ENCODE data around the gene DEDD.
"Not testable (repeated sequence)": the region's sequence is repeated elsewhere in the genome, so short reads cannot be mapped to it uniquely, and the experiment has no call there.

The DEDD gene

GRCh38 chr1:161127649-161128048 is 4.8 kb downstream of the DEDD start:
- no peak for DNase-seq (ENCODE audit: low read depth, low spot score)

- no peak for DNase-seq (ENCODE audit: low read depth, low spot score)
Observed at GRCh38 chr1:161122967-161123366, 9.5 kb downstream of the DEDD start.

GRCh38 chr1:161121834-161122233 is 10.6 kb downstream of the DEDD start:
- DNase-seq (ENCODE audit: low read depth, low spot score) = no peak

- DNase-seq (ENCODE audit: low read depth, low spot score) = no peak
Observed at GRCh38 chr1:161121042-161121650, 11.3 kb downstream of the DEDD start.

GRCh38 chr1:161119092-161119903 is 13.2 kb downstream of the DEDD start:
- no peak for DNase-seq (ENCODE audit: low read depth, low spot score)

GRCh38 chr1:161117759-161118581 is 14.5 kb downstream of the DEDD start, which contains the start of the genes NIT1 and PFDN2:
NIT1 (plus strand) TSS chr1:161118105; CDS start chr1:161118177, 72 bp downstream.
PFDN2 (minus strand) TSS chr1:161118037; CDS start chr1:161118026, 11 bp downstream.
- peak; percentile 61 for DNase-seq (ENCODE audit: low read depth, low spot score)

- DNase-seq (ENCODE audit: low read depth, low spot score) = not testable (repeated sequence)
Observed at GRCh38 chr1:161115961-161116360, 16.5 kb downstream of the DEDD start.

GRCh38 chr1:161115132-161115711 is 17.2 kb downstream of the DEDD start:
- DNase-seq (ENCODE audit: low read depth, low spot score) = no peak

GRCh38 chr1:161114556-161114955 is 17.9 kb downstream of the DEDD start:
- no peak for DNase-seq (ENCODE audit: low read depth, low spot score)

GRCh38 chr1:161113915-161114314 is 18.6 kb downstream of the DEDD start:
- DNase-seq (ENCODE audit: low read depth, low spot score) = no peak

GRCh38 chr1:161111527-161111926 is 20.9 kb downstream of the DEDD start:
- DNase-seq (ENCODE audit: low read depth, low spot score) = no peak

- DNase-seq (ENCODE audit: low read depth, low spot score) = no peak
Observed at GRCh38 chr1:161111117-161111516, 21.4 kb downstream of the DEDD start.

GRCh38 chr1:161106431-161106830 is 26.0 kb downstream of the DEDD start:
- DNase-seq (ENCODE audit: low read depth, low spot score) = no peak

- DNase-seq (ENCODE audit: low read depth, low spot score) = no peak
Observed at GRCh38 chr1:161100556-161100955, 31.9 kb downstream of the DEDD start.

GRCh38 chr1:161099090-161099802 is 33.2 kb downstream of the DEDD start:
- DNase-seq (ENCODE audit: low read depth, low spot score) = no peak

- DNase-seq (ENCODE audit: low read depth, low spot score) = no peak
Observed at GRCh38 chr1:161098210-161099068, 34.0 kb downstream of the DEDD start, which contains the start of gene KLHDC9. KLHDC9 (plus strand) TSS chr1:161098361; CDS start chr1:161098536, 175 bp downstream.

- DNase-seq (ENCODE audit: low read depth, low spot score) = no peak
Observed at GRCh38 chr1:161096530-161096929, 35.9 kb downstream of the DEDD start.

- DNase-seq (ENCODE audit: low read depth, low spot score) = no peak
Observed at GRCh38 chr1:161096015-161096414, 36.5 kb downstream of the DEDD start.

GRCh38 chr1:161095230-161095629 is 37.2 kb downstream of the DEDD start:
- no peak for DNase-seq (ENCODE audit: low read depth, low spot score)

GRCh38 chr1:161094481-161094880 is 38.0 kb downstream of the DEDD start:
- no peak for DNase-seq (ENCODE audit: low read depth, low spot score)
